HepG2 (cell line): ENCODE data around the gene PMVK. TPM values are rescaled to one million over a fixed set of nuclear protein-coding genes. Genes with fewer than 3 reads are reported as not detected.
A peak's percentile ranks its signal among the peaks of the same experiment; 100 is the strongest.

Experiments
- FOXK2 ChIP-seq: fragments of 450-650 bp; IDR thresholded peaks from 2 replicates; pipeline ENCODE4 v1.6.1; 2016
- GLI4 ChIP-seq: sonication (generic); formaldehyde crosslinking; IDR thresholded peaks from 2 replicates; pipeline ENCODE4 v1.5.1; 2020; ENCODE audit warnings: missing genetic modification reagents, mild to moderate bottlenecking, moderate library complexity, borderline replicate concordance
- GMEB1 ChIP-seq: sonication (generic); formaldehyde crosslinking; IDR thresholded peaks from 2 replicates; pipeline ENCODE4 v1.5.1; 2020; ENCODE audit warnings: missing genetic modification reagents, mild to moderate bottlenecking, borderline replicate concordance
- KDM3A ChIP-seq: IDR thresholded peaks from 2 replicates; pipeline ENCODE4 v1.6.1; 2018; ENCODE audit warnings: low read depth, missing compliant biosample characterization
- NFE2L1 ChIP-seq: sonication (generic); formaldehyde crosslinking; IDR thresholded peaks from 2 replicates; pipeline ENCODE4 v1.4.0; 2020; ENCODE audit warnings: missing genetic modification reagents, mild to moderate bottlenecking, borderline replicate concordance
- PHF5A ChIP-seq: IDR thresholded peaks from one replicate; pipeline ENCODE4 v1.6.1; 2018; ENCODE audit warnings: low read depth, missing genetic modification reagents; ENCODE audit not compliant: unreplicated experiment
- PITX1 ChIP-seq: sonication (generic); formaldehyde crosslinking; IDR thresholded peaks from 2 replicates; pipeline ENCODE4 v1.5.1; 2020; ENCODE audit warnings: mild to moderate bottlenecking, missing genetic modification reagents
- RBFOX2 ChIP-seq: fragments of 200-400 bp; formaldehyde crosslinking; IDR thresholded peaks from 2 replicates; pipeline ENCODE4 v1.6.1; 2017; ENCODE audit warnings: low read depth, mild to moderate bottlenecking, low read length
- SP4 ChIP-seq: sonication (generic); formaldehyde crosslinking; IDR thresholded peaks from 2 replicates; pipeline ENCODE4 v1.8.1; 2023; ENCODE audit warnings: mild to moderate bottlenecking, missing genetic modification reagents
- SRSF4 ChIP-seq: fragments of 200-400 bp; formaldehyde crosslinking; IDR thresholded peaks from one replicate; pipeline ENCODE4 v1.6.1; 2018; ENCODE audit warnings: mild to moderate bottlenecking, low read depth, low read length, moderate library complexity; ENCODE audit not compliant: poor library complexity, severe bottlenecking
- TCF7L2 ChIP-seq: IDR thresholded peaks from 2 replicates; pipeline ENCODE4 v1.6.1; 2011; ENCODE audit warnings: mild to moderate bottlenecking, low read depth, low read length, moderate library complexity
- ZBTB1 ChIP-seq: sonication (generic); formaldehyde crosslinking; IDR thresholded peaks from 2 replicates; pipeline ENCODE4 v1.4.0; 2020; ENCODE audit warnings: missing genetic modification reagents, borderline replicate concordance
- ZFAT ChIP-seq: sonication (generic); formaldehyde crosslinking; conservative IDR thresholded peaks from 2 replicates; pipeline ENCODE4 v1.8.1; 2023; ENCODE audit warnings: missing genetic modification reagents, inconsistent platforms
- ZNF251 ChIP-seq: sonication (generic); formaldehyde crosslinking; IDR thresholded peaks from 2 replicates; pipeline ENCODE4 v1.9.0; 2021; ENCODE audit warnings: mild to moderate bottlenecking, missing genetic modification reagents
- ZNF329 ChIP-seq: sonication (generic); formaldehyde crosslinking; IDR thresholded peaks from 2 replicates; pipeline ENCODE4 v1.9.0; 2021; ENCODE audit warnings: low read depth, mild to moderate bottlenecking, missing genetic modification reagents
- ZNF609 ChIP-seq: sonication (generic); formaldehyde crosslinking; IDR thresholded peaks from 2 replicates; pipeline ENCODE4 v1.4.0; 2020; ENCODE audit warnings: mild to moderate bottlenecking, missing genetic modification reagents, borderline replicate concordance
- ZNF772 ChIP-seq: sonication (generic); formaldehyde crosslinking; IDR thresholded peaks from 2 replicates; pipeline ENCODE4 v1.5.0; 2020; ENCODE audit warnings: mild to moderate bottlenecking, missing genetic modification reagents
- ZNF792 ChIP-seq: IDR thresholded peaks from 2 replicates; pipeline ENCODE4 v1.6.1; 2016
- polyA plus RNA-seq, 8 experiments: library from polyadenylated mRNA; depleted of rRNA in 3 of 8; stranded (reverse) in 7 of 8; unstranded in 1 of 8; fragments of >200 nt; fragmentation: Illumina TruSeq in 4 of 8; extraction: Trizol in 4 of 8; gene quantifications; 2 replicates each; pipeline versions ENCODE4 v1.2.1 to v1.2.3, GENCODE V29; 2011 to 2016; ENCODE audit warnings: low read depth in 4 of 8, missing spikeins in 1 of 8, mixed read lengths in 1 of 8; ENCODE audit not compliant: insufficient read depth in 1 of 8
- total RNA-seq, 5 experiments: library from RNA; depleted of rRNA; stranded (reverse); fragments of >200 nt; fragmentation: Illumina TruSeq; extraction: Trizol; gene quantifications; 2 replicates each; pipeline ENCODE4 v1.2.3, GENCODE V29; 2016; ENCODE audit warnings: low read depth in 1 of 5
- TF ChIP-seq, protein P1 (sequence below): sonication (generic); formaldehyde crosslinking; IDR thresholded peaks from 2 replicates; pipeline ENCODE4 v1.4.0; 2020; ENCODE audit warnings: missing genetic modification reagents

PMVK gene
- total and polyA plus RNA-seq, 2 of the 13 experiments (the other 11 are each of a cell fraction or from before 2014, with no cell fraction given), result 3.9 to 12.6 TPM

GRCh38 chr1:154944401-154945159 is 8.1 kb upstream of the PMVK start (continued):
- TF ChIP-seq, protein P1, sequence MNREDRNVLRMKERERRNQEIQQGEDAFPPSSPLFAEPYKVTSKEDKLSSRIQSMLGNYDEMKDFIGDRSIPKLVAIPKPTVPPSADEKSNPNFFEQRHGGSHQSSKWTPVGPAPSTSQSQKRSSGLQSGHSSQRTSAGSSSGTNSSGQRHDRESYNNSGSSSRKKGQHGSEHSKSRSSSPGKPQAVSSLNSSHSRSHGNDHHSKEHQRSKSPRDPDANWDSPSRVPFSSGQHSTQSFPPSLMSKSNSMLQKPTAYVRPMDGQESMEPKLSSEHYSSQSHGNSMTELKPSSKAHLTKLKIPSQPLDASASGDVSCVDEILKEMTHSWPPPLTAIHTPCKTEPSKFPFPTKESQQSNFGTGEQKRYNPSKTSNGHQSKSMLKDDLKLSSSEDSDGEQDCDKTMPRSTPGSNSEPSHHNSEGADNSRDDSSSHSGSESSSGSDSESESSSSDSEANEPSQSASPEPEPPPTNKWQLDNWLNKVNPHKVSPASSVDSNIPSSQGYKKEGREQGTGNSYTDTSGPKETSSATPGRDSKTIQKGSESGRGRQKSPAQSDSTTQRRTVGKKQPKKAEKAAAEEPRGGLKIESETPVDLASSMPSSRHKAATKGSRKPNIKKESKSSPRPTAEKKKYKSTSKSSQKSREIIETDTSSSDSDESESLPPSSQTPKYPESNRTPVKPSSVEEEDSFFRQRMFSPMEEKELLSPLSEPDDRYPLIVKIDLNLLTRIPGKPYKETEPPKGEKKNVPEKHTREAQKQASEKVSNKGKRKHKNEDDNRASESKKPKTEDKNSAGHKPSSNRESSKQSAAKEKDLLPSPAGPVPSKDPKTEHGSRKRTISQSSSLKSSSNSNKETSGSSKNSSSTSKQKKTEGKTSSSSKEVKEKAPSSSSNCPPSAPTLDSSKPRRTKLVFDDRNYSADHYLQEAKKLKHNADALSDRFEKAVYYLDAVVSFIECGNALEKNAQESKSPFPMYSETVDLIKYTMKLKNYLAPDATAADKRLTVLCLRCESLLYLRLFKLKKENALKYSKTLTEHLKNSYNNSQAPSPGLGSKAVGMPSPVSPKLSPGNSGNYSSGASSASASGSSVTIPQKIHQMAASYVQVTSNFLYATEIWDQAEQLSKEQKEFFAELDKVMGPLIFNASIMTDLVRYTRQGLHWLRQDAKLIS (CRISPR knock-in tag), result 0 out of 2 replicates have a peak, but pooled peaks have one; percentile 51
- no peak for TF ChIP-seq GLI4 (CRISPR knock-in tag)
- peak; percentile 91; the same call in 1 of the 2 replicates for TF ChIP-seq ZNF792
- no peak for TF ChIP-seq ZNF772 (CRISPR knock-in tag)
- TF ChIP-seq SRSF4, result no peak
- TF ChIP-seq PITX1 (CRISPR knock-in tag), result peak; percentile 60; the same call in 1 of the 2 replicates
- TF ChIP-seq RBFOX2, result no peak
- TF ChIP-seq ZNF251, result no peak
- no peak for TF ChIP-seq ZFAT (CRISPR knock-in tag)
- no peak for TF ChIP-seq TCF7L2
- TF ChIP-seq GMEB1 (CRISPR knock-in tag), result peak; percentile 55; the same call in 1 of the 2 replicates
- TF ChIP-seq FOXK2, result no peak
- peak; percentile 47; the same call in 1 of the 2 replicates for TF ChIP-seq ZNF609
- TF ChIP-seq PHF5A (CRISPR knock-in tag), result peak; percentile 67
- TF ChIP-seq ZNF329, result no peak
- TF ChIP-seq NFE2L1 (CRISPR knock-in tag), result no peak
- TF ChIP-seq ZBTB1 (CRISPR knock-in tag), result no peak
- peak; percentile 45; the same call in 1 of the 2 replicates for TF ChIP-seq SP4 (CRISPR knock-in tag)
- TF ChIP-seq KDM3A, result no peak
